ENCODE measurements around the gene ZNF578.
"Not testable (repeated sequence)": the region's sequence is repeated elsewhere in the genome, so short reads cannot be mapped to it uniquely, and the experiment has no call there.

ZNF578 gene

DNA sequence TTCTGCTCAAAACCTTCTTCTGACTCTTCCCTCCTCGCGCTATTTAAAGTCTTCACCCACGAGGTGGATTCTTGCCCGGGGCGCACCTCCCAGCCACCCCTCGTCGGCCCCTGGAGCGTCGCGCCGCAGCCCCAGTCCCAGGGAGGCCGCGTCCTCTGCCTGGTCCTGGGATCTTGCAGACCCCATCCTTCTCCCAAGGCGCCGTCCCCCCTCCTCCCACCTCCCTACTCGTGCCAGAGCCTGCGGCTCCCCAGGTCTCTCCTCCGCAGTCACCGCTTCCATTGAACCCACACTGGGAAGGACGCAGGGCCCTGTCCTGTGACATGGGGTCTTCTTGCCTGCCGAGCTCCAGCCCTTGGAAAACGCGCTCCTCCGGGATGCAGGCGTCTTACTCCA, 74.6 kb downstream of the ZNF578 start:
- no peaks in the 10 kb centered on the region for H3K9me3 ChIP-seq (replicated peaks; ENCODE audit: insufficient read depth, low read length)
- H3K79me2 ChIP-seq (ENCODE audit: low read length) = no peaks in the 10 kb centered on the region
- TF ChIP-seq EZH2 (optimal IDR thresholded peaks at IDR 0.05; ENCODE audit: low read depth, low read length) (no peak), EZH2phosphoT487 (IDR thresholded peaks at IDR 0.05; ENCODE audit: low read length) (no peak)
- TF ChIP-seq, protein P1, sequence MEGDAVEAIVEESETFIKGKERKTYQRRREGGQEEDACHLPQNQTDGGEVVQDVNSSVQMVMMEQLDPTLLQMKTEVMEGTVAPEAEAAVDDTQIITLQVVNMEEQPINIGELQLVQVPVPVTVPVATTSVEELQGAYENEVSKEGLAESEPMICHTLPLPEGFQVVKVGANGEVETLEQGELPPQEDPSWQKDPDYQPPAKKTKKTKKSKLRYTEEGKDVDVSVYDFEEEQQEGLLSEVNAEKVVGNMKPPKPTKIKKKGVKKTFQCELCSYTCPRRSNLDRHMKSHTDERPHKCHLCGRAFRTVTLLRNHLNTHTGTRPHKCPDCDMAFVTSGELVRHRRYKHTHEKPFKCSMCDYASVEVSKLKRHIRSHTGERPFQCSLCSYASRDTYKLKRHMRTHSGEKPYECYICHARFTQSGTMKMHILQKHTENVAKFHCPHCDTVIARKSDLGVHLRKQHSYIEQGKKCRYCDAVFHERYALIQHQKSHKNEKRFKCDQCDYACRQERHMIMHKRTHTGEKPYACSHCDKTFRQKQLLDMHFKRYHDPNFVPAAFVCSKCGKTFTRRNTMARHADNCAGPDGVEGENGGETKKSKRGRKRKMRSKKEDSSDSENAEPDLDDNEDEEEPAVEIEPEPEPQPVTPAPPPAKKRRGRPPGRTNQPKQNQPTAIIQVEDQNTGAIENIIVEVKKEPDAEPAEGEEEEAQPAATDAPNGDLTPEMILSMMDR (IDR thresholded peaks at IDR 0.05; ENCODE audit: low read length) = no peak
- no peaks in the 10 kb centered on the region for H3K9me2 ChIP-seq (replicated peaks; ENCODE audit: insufficient read depth, low read length)
- H3K27ac ChIP-seq (ENCODE audit: low read length) = peak overlapping the region; percentile 39; the same call in 1 of the 2 replicates
- H3K4me3 ChIP-seq (ENCODE audit: low read length) = peak overlapping the region; percentile 69
- H3K9ac ChIP-seq (ENCODE audit: low read length) = peak overlapping the region; percentile 49; the same call in 1 of the 2 replicates
- no peaks in the 10 kb centered on the region for H3K4me1 ChIP-seq (ENCODE audit: low read length)
- no peaks in the 10 kb centered on the region for H4K20me1 ChIP-seq (ENCODE audit: insufficient read depth, low read length)
- peak overlapping the region; percentile 83 for H2AFZ ChIP-seq (ENCODE audit: low read length)
- H3K36me3 ChIP-seq (replicated peaks; ENCODE audit: insufficient read depth, low read length) = no peaks in the 10 kb centered on the region
- H3F3A ChIP-seq (ENCODE audit: insufficient read depth, low read length) = no peaks in the 10 kb centered on the region
- no peak for DNase-seq
- peak overlapping the region; percentile 66 for H3K4me2 ChIP-seq (ENCODE audit: low read depth, low read length)
- no peaks in the 10 kb centered on the region for H3K27me3 ChIP-seq (replicated peaks; ENCODE audit: insufficient read depth, low read length)

DNA sequence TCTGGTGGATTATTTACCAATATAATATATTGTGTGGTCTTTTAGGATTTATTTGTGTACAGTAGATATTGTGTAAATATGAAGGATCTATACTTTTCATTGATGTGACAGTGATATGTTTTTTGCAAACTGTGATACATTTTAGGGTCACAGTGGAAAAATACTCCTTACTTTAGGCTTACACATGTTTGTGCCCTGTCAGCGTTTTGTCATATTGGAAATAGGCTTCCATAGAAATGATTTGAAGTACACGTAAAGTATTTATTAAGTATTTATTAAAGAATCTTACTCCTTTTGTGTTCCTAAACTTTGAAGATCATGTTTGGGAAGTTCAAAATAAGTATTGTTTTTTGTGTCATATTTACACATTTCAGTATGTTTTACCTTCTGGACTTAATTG, 79.1 kb downstream of the ZNF578 start:
- no peaks in the 10 kb centered on the region for H3K9me3 ChIP-seq (replicated peaks; ENCODE audit: insufficient read depth, low read length)
- TF ChIP-seq EZH2 (optimal IDR thresholded peaks at IDR 0.05; ENCODE audit: low read depth, low read length) (no peak), EZH2phosphoT487 (IDR thresholded peaks at IDR 0.05; ENCODE audit: low read length) (no peak)
- TF ChIP-seq, protein P1 (IDR thresholded peaks at IDR 0.05; ENCODE audit: low read length) = no peak
- H3K4me3 ChIP-seq (ENCODE audit: low read length) = no peak overlapping the region
- no peak overlapping the region for H3K9ac ChIP-seq (ENCODE audit: low read length)
- H3K9me2 ChIP-seq (replicated peaks; ENCODE audit: insufficient read depth, low read length) = no peaks in the 10 kb centered on the region
- no peak overlapping the region for H2AFZ ChIP-seq (ENCODE audit: low read length)
- no peak overlapping the region for H3K4me2 ChIP-seq (ENCODE audit: low read depth, low read length)
- DNase-seq = no peak
- no peaks in the 10 kb centered on the region for H3K36me3 ChIP-seq (replicated peaks; ENCODE audit: insufficient read depth, low read length)
- H4K20me1 ChIP-seq (ENCODE audit: insufficient read depth, low read length) = no peaks in the 10 kb centered on the region
- no peaks in the 10 kb centered on the region for H3K27me3 ChIP-seq (replicated peaks; ENCODE audit: insufficient read depth, low read length)
- H3K79me2 ChIP-seq (ENCODE audit: low read length) = no peaks in the 10 kb centered on the region
- H3F3A ChIP-seq (ENCODE audit: insufficient read depth, low read length) = no peaks in the 10 kb centered on the region
- H3K27ac ChIP-seq (ENCODE audit: low read length) = no peak overlapping the region
- H3K4me1 ChIP-seq (ENCODE audit: low read length) = no peaks in the 10 kb centered on the region

DNA sequence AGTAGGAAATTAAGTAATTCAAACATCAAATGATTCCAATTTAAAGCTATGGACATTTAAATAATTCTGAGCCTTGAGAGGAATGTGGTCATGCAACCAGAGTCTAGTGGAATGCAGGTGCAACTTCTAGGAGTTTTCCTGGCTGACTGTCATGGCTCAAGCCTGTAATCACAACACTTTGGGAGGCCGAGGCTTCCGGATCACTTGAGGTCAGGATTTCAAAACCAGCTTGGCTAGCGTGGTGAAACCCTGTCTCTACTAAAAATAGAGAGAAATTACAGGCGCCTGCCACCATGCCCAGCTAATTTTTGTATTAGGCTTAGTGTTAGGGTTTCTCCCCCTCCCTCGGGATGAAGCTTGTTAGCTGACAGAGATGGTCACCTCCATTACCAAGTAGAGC, 80.5 kb downstream of the ZNF578 start:
- no peaks in the 10 kb centered on the region for H3K9me2 ChIP-seq (replicated peaks; ENCODE audit: insufficient read depth, low read length)
- H3F3A ChIP-seq (ENCODE audit: insufficient read depth, low read length) = no peaks in the 10 kb centered on the region
- DNase-seq = no peak
- H3K4me2 ChIP-seq (ENCODE audit: low read depth, low read length) = no peak overlapping the region
- H3K36me3 ChIP-seq (replicated peaks; ENCODE audit: insufficient read depth, low read length) = no peaks in the 10 kb centered on the region
- no peaks in the 10 kb centered on the region for H3K4me1 ChIP-seq (ENCODE audit: low read length)
- no peak overlapping the region for H3K9ac ChIP-seq (ENCODE audit: low read length)
- H2AFZ ChIP-seq (ENCODE audit: low read length) = no peak overlapping the region
- H3K27ac ChIP-seq (ENCODE audit: low read length) = no peak overlapping the region
- no peaks in the 10 kb centered on the region for H3K79me2 ChIP-seq (ENCODE audit: low read length)
- no peaks in the 10 kb centered on the region for H3K9me3 ChIP-seq (replicated peaks; ENCODE audit: insufficient read depth, low read length)
- H4K20me1 ChIP-seq (ENCODE audit: insufficient read depth, low read length) = no peaks in the 10 kb centered on the region
- no peaks in the 10 kb centered on the region for H3K27me3 ChIP-seq (replicated peaks; ENCODE audit: insufficient read depth, low read length)
- TF ChIP-seq, protein P1 (IDR thresholded peaks at IDR 0.05; ENCODE audit: low read length) = no peak
- TF ChIP-seq EZH2 (optimal IDR thresholded peaks at IDR 0.05; ENCODE audit: low read depth, low read length) (no peak), EZH2phosphoT487 (IDR thresholded peaks at IDR 0.05; ENCODE audit: low read length) (no peak)
- H3K4me3 ChIP-seq (ENCODE audit: low read length) = no peak overlapping the region

DNA sequence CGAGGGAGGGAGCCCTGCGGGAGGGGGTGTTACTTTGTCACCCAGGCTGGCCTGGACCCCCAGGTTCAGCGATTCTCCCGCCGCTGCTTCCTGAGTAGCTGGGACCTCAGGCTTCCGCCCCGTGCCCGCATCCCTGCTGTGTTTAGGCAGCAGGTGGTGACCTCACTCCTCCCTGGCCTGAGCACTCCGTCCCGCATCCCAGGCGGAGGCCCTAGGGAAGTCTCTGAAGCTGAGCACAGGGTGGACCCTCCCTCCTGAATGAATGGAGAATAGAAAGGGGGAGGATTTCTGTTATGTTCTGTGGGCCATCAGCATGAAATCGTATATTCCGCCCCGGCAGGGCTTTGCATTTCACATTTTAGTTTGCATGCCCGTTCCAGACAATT, 82.0 kb downstream of the ZNF578 start:
- not testable (repeated sequence) for H3K27ac ChIP-seq (ENCODE audit: low read length); H3K4me3 ChIP-seq (ENCODE audit: low read length); H3K79me2 ChIP-seq (ENCODE audit: low read length)

More for the DNA sequence above, 82.0 kb downstream of the ZNF578 start:
- not testable (repeated sequence) for DNase-seq; H3K4me1 ChIP-seq (ENCODE audit: low read length); H3K9me3 ChIP-seq (replicated peaks; ENCODE audit: insufficient read depth, low read length); H3K9ac ChIP-seq (ENCODE audit: low read length); H3K4me2 ChIP-seq (ENCODE audit: low read depth, low read length); H3K36me3 ChIP-seq (replicated peaks; ENCODE audit: insufficient read depth, low read length); H3K9me2 ChIP-seq (replicated peaks; ENCODE audit: insufficient read depth, low read length); H3F3A ChIP-seq (ENCODE audit: insufficient read depth, low read length); H2AFZ ChIP-seq (ENCODE audit: low read length); H4K20me1 ChIP-seq (ENCODE audit: insufficient read depth, low read length); H3K27me3 ChIP-seq (replicated peaks; ENCODE audit: insufficient read depth, low read length)

Measured in MM.1S (cell line).